SK-N-SH treated with all-trans-retinoic acid at 6 μM for 48 hours (cell line): ENCODE measurements around the gene PRR5L.

ENCODE experiments used
- ATAC-seq: fragments of 200-7000 bp; cut with Tn5 transposase; 3 replicates; pipeline ENCODE4 v1.9.1; 2020; ENCODE audit warnings: mild to moderate bottlenecking, moderate library complexity
- ARNTL ChIP-seq: fragments of 450-650 bp; formaldehyde crosslinking; IDR thresholded peaks from 2 replicates; pipeline ENCODE4 v1.5.0; 2020; ENCODE audit warnings: low read depth, mild to moderate bottlenecking, moderate library complexity, borderline replicate concordance
- BACH2 ChIP-seq: fragments of 250-450 bp; sonication (Bioruptor Pico); IDR thresholded peaks from 2 replicates; pipeline ENCODE4 v1.9.0; 2021; ENCODE audit warnings: mild to moderate bottlenecking, borderline replicate concordance
- CSDC2 ChIP-seq: fragments of 250-450 bp; sonication (Bioruptor Pico); IDR thresholded peaks from 2 replicates; pipeline ENCODE4 v1.5.0; 2020; ENCODE audit warnings: mild to moderate bottlenecking, moderate library complexity
- ESRRG ChIP-seq: fragments of 250-450 bp; sonication (Bioruptor Pico); IDR thresholded peaks from 2 replicates; pipeline ENCODE4 v1.6.1; 2021; ENCODE audit warnings: mild to moderate bottlenecking
- ISL1 ChIP-seq: fragments of 250-450 bp; sonication (Bioruptor Pico); IDR thresholded peaks from 2 replicates; pipeline ENCODE4 v2.1.2; 2022; ENCODE audit warnings: mild to moderate bottlenecking, moderate library complexity
- RARB ChIP-seq: fragments of 250-450 bp; sonication (Bioruptor Pico); IDR thresholded peaks from 2 replicates; pipeline ENCODE4 v1.8.0; 2021; ENCODE audit warnings: mild to moderate bottlenecking, moderate library complexity
- SNAI2 ChIP-seq: fragments of 250-450 bp; sonication (Bioruptor Pico); IDR thresholded peaks from 2 replicates; pipeline ENCODE4 v1.5.0; 2020; ENCODE audit warnings: mild to moderate bottlenecking, moderate library complexity
- TCF4 ChIP-seq: fragments of 250-450 bp; sonication (Bioruptor Pico); IDR thresholded peaks from 2 replicates; pipeline ENCODE4 v1.8.0; 2021; ENCODE audit warnings: mild to moderate bottlenecking, moderate library complexity, borderline replicate concordance
- TOX ChIP-seq: fragments of 250-450 bp; sonication (Bioruptor Pico); IDR thresholded peaks from 2 replicates; pipeline ENCODE4 v1.8.0; 2021; ENCODE audit warnings: mild to moderate bottlenecking, moderate library complexity, borderline replicate concordance
- ZC3H10 ChIP-seq: fragments of 250-450 bp; sonication (Bioruptor Pico); IDR thresholded peaks from 2 replicates; pipeline ENCODE4 v1.5.1; 2021; ENCODE audit warnings: mild to moderate bottlenecking, moderate library complexity
- ZFP3 ChIP-seq: fragments of 250-450 bp; sonication (Bioruptor Pico); IDR thresholded peaks from 2 replicates; pipeline ENCODE4 v1.5.0; 2020; ENCODE audit warnings: mild to moderate bottlenecking, moderate library complexity
- ZFP30 ChIP-seq: fragments of 450-650 bp; formaldehyde crosslinking; IDR thresholded peaks from 2 replicates; pipeline ENCODE4 v1.5.0; 2022; ENCODE audit warnings: mild to moderate bottlenecking, moderate library complexity
- ZNF70 ChIP-seq: fragments of 450-650 bp; formaldehyde crosslinking; IDR thresholded peaks from 2 replicates; pipeline ENCODE4 v1.5.0; 2020; ENCODE audit warnings: mild to moderate bottlenecking, moderate library complexity
- ZNF8 ChIP-seq: fragments of 450-650 bp; formaldehyde crosslinking; IDR thresholded peaks from 2 replicates; pipeline ENCODE4 v1.5.0; 2020; ENCODE audit warnings: mild to moderate bottlenecking, moderate library complexity
- TF ChIP-seq, protein P1 (sequence below): fragments of 250-450 bp; sonication (Bioruptor Pico); IDR thresholded peaks from 2 replicates; pipeline ENCODE4 v1.5.0; 2020; ENCODE audit warnings: mild to moderate bottlenecking, moderate library complexity
- TF ChIP-seq, protein P2 (sequence below): fragments of 250-450 bp; sonication (Bioruptor Pico); IDR thresholded peaks from 2 replicates; pipeline ENCODE4 v1.5.1; 2021; ENCODE audit warnings: mild to moderate bottlenecking, moderate library complexity
- TF ChIP-seq, protein P3 (sequence below): fragments of 250-450 bp; sonication (Bioruptor Pico); IDR thresholded peaks from 2 replicates; pipeline ENCODE4 v1.5.1; 2020; ENCODE audit warnings: low read depth, mild to moderate bottlenecking, moderate library complexity

Gene PRR5L

DNA sequence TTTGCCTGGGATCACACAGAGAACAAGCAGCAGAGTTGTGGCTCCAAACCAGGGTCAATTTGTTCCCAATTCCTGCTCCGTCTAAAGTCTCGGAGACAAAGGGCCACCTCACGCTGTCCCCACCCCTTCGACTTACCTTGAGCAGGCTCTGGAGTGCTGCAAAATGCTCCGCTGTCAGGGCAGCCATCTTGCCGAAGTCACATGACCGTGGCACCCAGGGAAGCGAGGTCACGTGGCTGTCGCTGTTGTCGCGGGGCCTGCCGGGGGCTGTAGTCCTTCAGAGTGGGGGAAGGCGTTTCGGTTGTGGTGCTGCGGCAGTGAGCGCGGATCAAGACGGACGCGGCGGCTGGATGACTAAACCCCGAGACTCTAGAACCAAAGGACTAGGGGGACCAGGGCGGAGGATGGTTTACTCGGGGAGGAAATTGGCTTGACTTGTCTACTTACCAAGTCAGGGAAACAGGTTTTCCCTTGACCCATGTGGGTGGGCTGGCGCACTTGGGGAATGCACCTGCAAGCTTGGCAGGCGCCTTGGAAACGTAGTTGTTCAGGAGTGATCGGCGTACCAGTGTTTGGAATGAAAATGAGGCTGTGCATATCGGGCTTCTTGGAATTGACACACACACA, 6.7 kb upstream of the PRR5L start, which contains the start of gene COMMD9:
TSS of gene COMMD9 (minus strand) at position 199 of the 627 bp plus-strand sequence. CDS start at position 187, 12 bp downstream.
- peak; percentile 99 for ATAC-seq
- TF ChIP-seq, protein P1, sequence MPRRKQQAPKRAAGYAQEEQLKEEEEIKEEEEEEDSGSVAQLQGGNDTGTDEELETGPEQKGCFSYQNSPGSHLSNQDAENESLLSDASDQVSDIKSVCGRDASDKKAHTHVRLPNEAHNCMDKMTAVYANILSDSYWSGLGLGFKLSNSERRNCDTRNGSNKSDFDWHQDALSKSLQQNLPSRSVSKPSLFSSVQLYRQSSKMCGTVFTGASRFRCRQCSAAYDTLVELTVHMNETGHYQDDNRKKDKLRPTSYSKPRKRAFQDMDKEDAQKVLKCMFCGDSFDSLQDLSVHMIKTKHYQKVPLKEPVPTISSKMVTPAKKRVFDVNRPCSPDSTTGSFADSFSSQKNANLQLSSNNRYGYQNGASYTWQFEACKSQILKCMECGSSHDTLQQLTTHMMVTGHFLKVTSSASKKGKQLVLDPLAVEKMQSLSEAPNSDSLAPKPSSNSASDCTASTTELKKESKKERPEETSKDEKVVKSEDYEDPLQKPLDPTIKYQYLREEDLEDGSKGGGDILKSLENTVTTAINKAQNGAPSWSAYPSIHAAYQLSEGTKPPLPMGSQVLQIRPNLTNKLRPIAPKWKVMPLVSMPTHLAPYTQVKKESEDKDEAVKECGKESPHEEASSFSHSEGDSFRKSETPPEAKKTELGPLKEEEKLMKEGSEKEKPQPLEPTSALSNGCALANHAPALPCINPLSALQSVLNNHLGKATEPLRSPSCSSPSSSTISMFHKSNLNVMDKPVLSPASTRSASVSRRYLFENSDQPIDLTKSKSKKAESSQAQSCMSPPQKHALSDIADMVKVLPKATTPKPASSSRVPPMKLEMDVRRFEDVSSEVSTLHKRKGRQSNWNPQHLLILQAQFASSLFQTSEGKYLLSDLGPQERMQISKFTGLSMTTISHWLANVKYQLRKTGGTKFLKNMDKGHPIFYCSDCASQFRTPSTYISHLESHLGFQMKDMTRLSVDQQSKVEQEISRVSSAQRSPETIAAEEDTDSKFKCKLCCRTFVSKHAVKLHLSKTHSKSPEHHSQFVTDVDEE = no peak
- TF ChIP-seq ESRRG (CRISPR knock-in tag) (no peak), ISL1 (CRISPR knock-in tag) (no peak), ZNF70 (CRISPR knock-in tag) (no peak), SNAI2 (CRISPR knock-in tag) (no peak), ZFP30 (CRISPR knock-in tag) (no peak)
- TF ChIP-seq, all 23 proteins: peak for 0

DNA sequence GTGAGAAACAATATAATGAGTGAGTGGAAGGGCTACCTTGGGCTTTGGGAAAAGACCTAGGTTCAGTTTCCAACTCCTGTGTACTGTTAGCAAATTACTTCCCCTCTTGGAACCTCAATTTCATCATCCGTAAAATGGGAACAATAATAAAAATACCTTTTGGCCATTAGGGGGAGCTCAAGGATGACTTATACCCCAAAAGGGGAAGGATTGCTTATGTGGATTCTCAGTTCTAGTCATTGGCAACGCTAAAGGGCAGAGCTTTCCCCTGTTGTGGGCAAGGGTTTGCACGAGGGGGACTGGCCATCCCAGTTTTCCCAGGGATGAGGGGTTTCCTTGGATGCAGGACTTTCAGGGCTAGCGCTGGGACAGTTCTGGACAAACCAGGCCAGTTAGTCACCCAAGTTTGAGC, 3.8 kb upstream of the PRR5L start:
- ATAC-seq = no peak
- TF ChIP-seq, protein P2, sequence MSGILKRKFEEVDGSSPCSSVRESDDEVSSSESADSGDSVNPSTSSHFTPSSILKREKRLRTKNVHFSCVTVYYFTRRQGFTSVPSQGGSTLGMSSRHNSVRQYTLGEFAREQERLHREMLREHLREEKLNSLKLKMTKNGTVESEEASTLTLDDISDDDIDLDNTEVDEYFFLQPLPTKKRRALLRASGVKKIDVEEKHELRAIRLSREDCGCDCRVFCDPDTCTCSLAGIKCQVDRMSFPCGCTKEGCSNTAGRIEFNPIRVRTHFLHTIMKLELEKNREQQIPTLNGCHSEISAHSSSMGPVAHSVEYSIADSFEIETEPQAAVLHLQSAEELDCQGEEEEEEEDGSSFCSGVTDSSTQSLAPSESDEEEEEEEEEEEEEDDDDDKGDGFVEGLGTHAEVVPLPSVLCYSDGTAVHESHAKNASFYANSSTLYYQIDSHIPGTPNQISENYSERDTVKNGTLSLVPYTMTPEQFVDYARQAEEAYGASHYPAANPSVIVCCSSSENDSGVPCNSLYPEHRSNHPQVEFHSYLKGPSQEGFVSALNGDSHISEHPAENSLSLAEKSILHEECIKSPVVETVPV (CRISPR knock-in tag) = no peak
- TF ChIP-seq ESRRG (CRISPR knock-in tag) (no peak), CSDC2 (CRISPR knock-in tag) (no peak), ZFP3 (CRISPR knock-in tag) (no peak), RARB (CRISPR knock-in tag) (no peak), ARNTL (CRISPR knock-in tag) (no peak)
- TF ChIP-seq, protein P3, sequence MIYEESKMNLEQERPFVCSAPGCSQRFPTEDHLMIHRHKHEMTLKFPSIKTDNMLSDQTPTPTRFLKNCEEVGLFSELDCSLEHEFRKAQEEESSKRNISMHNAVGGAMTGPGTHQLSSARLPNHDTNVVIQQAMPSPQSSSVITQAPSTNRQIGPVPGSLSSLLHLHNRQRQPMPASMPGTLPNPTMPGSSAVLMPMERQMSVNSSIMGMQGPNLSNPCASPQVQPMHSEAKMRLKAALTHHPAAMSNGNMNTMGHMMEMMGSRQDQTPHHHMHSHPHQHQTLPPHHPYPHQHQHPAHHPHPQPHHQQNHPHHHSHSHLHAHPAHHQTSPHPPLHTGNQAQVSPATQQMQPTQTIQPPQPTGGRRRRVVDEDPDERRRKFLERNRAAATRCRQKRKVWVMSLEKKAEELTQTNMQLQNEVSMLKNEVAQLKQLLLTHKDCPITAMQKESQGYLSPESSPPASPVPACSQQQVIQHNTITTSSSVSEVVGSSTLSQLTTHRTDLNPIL (CRISPR knock-in tag) = no peak

DNA sequence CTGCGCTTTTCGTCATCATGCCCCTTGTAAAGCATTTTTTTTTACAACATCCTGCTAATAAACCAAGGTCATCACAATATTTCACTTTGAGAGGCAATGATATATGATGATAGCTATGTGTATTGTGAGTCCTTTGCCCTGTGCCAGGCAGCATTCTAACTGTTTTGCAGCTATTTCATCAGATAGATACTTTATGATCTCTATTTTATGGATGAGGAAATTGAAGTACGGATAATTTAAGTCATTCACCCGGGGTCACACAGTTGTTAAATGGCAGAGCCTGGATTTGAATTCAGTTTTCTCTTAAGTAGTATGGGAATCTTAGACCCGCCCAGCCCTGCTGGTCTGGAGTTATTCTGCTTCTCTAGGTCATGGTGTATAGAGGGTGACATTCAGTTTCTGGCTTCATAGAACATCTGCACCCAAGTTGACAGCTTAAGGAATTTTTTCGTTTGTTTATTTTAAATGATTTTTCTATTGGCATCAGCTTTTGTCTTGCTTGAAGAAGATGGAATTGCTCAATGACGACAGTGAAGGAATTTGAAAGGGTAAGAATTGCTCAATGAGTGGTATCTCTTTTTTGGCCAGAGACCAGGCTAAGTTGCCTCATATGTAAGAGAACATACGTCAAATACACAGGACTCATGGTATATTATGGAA, 926 bp downstream of the PRR5L start:
- no peak for TF ChIP-seq ZNF8 (CRISPR knock-in tag)
- TF ChIP-seq, protein P1 = no peak
- TF ChIP-seq ISL1 (CRISPR knock-in tag) = no peak
- no peak for TF ChIP-seq ZNF70 (CRISPR knock-in tag)
- TF ChIP-seq ARNTL (CRISPR knock-in tag) = no peak
- ATAC-seq = no peak

DNA sequence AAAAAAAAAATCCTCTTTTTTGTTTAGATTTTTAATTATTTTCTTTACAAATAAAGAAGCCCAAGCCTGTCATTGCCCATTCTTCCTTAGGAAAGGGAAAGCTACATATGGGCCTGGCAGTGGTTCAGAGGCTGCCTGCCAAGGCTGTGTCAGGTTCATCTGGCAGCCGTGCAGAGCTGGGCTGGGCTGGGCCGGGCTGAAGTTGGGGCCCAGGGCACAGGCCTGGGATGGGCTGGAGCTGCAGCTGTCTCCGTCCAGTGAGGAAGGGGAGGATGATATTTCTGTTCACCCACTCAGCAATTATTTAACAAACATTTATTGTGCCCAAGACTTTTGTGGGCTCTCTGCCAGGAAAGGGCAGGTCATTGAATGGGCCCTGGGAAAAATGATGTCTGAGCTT, 4.6 kb downstream of the PRR5L start:
- TF ChIP-seq ZFP3 (CRISPR knock-in tag) (no peak), TCF4 (CRISPR knock-in tag) (no peak), ZC3H10 (CRISPR knock-in tag) (no peak), ARNTL (CRISPR knock-in tag) (no peak), TOX (CRISPR knock-in tag) (no peak), BACH2 (CRISPR knock-in tag) (no peak)
- TF ChIP-seq, protein P2 (CRISPR knock-in tag) = no peak
- TF ChIP-seq, protein P1 = no peak
- peak; percentile 83 for ATAC-seq
